Prostate gland (tissue), 2 donors: ENCODE results near the gene PPP2R5B.

Experiments
- CTCF ChIP-seq, 4 experiments: fragments of 200-600 bp in 2 of 4; fragments of 450-650 bp in 2 of 4; sonication (generic) in 2 of 4; IDR thresholded peaks; 1 replicate in 3 of 4; 2 replicates in 1 of 4; pipeline ENCODE4 v1.5.1; 2016 to 2019; ENCODE audit warnings: antibody characterized with exemption in 4 of 4, mild to moderate bottlenecking in 2 of 4, moderate library complexity in 2 of 4
- POLR2A ChIP-seq: fragments of 450-650 bp; IDR thresholded peaks from one replicate; pipeline ENCODE4 v1.6.1; 2016; ENCODE audit warnings: antibody characterized with exemption, mild to moderate bottlenecking

DNA sequence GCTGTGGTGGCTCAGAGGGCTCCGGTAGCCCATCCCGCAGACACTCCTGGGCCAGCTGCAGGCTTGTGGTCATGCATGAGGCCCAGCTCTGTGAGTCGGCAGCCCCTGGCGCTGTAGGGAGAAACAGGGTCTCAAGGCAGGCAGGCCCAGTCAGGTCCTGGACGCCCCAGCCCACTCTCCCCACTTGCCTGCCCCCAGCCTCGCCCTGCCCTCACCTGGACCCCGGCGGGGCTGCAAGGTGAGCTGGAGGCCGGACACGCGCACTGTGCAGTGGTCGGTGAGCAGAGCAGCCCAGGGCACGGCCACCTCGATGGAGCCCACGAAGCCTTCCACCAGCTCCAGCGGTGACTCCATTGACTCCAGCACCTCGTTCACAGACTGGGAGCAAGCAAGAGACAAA is 10.4 kb upstream of the PPP2R5B start:
- no peak for TF ChIP-seq POLR2A
- no peak for TF ChIP-seq CTCF (IDR thresholded peaks at IDR 0.05)
